ENCODE measurements around the gene CLCN6. TPM values are rescaled to one million over a fixed set of nuclear protein-coding genes. Genes with fewer than 3 reads are reported as not detected.
A peak's percentile ranks its signal among the peaks of the same experiment; 100 is the strongest.

The CLCN6 gene
- total and polyA plus RNA-seq, 2 of the 13 experiments (the other 11 are each of a cell fraction or from before 2014, with no cell fraction given): 14.9 to 19.3 TPM

- TF ChIP-seq ZNF781 (CRISPR knock-in tag; IDR thresholded peaks at IDR 0.05; ENCODE audit: borderline replicate concordance, not compliant biosample characterization) (no peak), ZBTB46 (CRISPR knock-in tag; IDR thresholded peaks at IDR 0.05; ENCODE audit: borderline replicate concordance) (no peak), AGO1 (IDR thresholded peaks at IDR 0.05; ENCODE audit: low read depth, low read length, poor library complexity, severe bottlenecking) (peak; percentile 83), ZNF784 (CRISPR knock-in tag; IDR thresholded peaks at IDR 0.05; ENCODE audit: borderline replicate concordance) (no peak), CBX1 (IDR thresholded peaks at IDR 0.05; ENCODE audit: low read depth) (peak; percentile 29), NR2F1 (CRISPR knock-in tag; IDR thresholded peaks at IDR 0.05) (no peak), POLR2AphosphoS5 (IDR thresholded peaks at IDR 0.05; ENCODE audit: low read depth, low read length) (peak; percentile 33; the same call in 1 of the 2 replicates), ZNF251 (CRISPR knock-in tag; IDR thresholded peaks at IDR 0.05) (no peak), HMG20A (CRISPR knock-in tag; IDR thresholded peaks at IDR 0.05; ENCODE audit: borderline replicate concordance) (no peak), NR2F6 (IDR thresholded peaks at IDR 0.05) (no peak), NR2F6 (CRISPR knock-in tag; IDR thresholded peaks at IDR 0.05) (peak; percentile 12; the same call in 1 of the 2 replicates), SRSF9 (IDR thresholded peaks at IDR 0.05; ENCODE audit: borderline replicate concordance, insufficient read depth, low read depth, low read length, poor library complexity, severe bottlenecking) (no peak), YY1 (IDR thresholded peaks at IDR 0.05; ENCODE audit: insufficient read depth, insufficient replicate concordance, low read depth, low read length) (no peak), GPBP1L1 (CRISPR knock-in tag; IDR thresholded peaks at IDR 0.05) (no peak), ZNF607 (CRISPR knock-in tag; IDR thresholded peaks at IDR 0.05; ENCODE audit: borderline replicate concordance) (no peak), ZZZ3 (CRISPR knock-in tag; IDR thresholded peaks at IDR 0.05; ENCODE audit: borderline replicate concordance) (no peak), MAF1 (CRISPR knock-in tag; IDR thresholded peaks at IDR 0.05; ENCODE audit: borderline replicate concordance) (no peak)
Observed at GRCh38 chr1:11802973-11803885, 2.8 kb upstream of the CLCN6 start (continued).

Measured in HepG2 (cell line).